Bronchial epithelial cell (primary cell): ENCODE data around the gene ZNF597. TPM values are rescaled to one million over a fixed set of nuclear protein-coding genes. Genes with fewer than 3 reads are reported as not detected.
A peak's percentile ranks its signal among the peaks of the same experiment; 100 is the strongest.

Experiments used
- DNase-seq: peaks from one replicate; pipeline ENCODE4 v3.0.0-alpha.2; 2010; ENCODE audit warnings: low read depth
- FAIRE-seq: peaks from 2 replicates; lab custom pipeline; 2011; peaks lifted over from hg19 to GRCh38; lab: Jason Lieb, UNC
- H3K27me3 ChIP-seq: 2 replicates; pipeline ENCODE4 v1.5.1; 2011; ENCODE audit warnings: low read length; ENCODE audit not compliant: control insufficient read depth, insufficient read depth
- H3K36me3 ChIP-seq: 2 replicates; pipeline ENCODE4 v1.5.1; 2011; ENCODE audit warnings: low read length; ENCODE audit not compliant: control insufficient read depth, insufficient read depth
- H3K4me3 ChIP-seq: 2 replicates; pipeline ENCODE4 v1.5.1; 2011; ENCODE audit warnings: mild to moderate bottlenecking, low read depth, low read length, control low read depth
- CTCF ChIP-seq: IDR thresholded peaks from 2 replicates; pipeline ENCODE4 v1.5.1; 2011; ENCODE audit warnings: mild to moderate bottlenecking, moderate library complexity, low read length, control low read depth, inconsistent platforms; ENCODE audit not compliant: insufficient read depth, severe bottlenecking
- total RNA-seq: library from RNA; depleted of rRNA; stranded (reverse); fragments of >200 nt; gene quantifications from 2 replicates; pipeline ENCODE4 v1.2.1, GENCODE V29; 2014

ZNF597 gene
- total RNA-seq, 1 donor from 2014 or later, result 1.3 TPM

- no peak for FAIRE-seq
- DNase-seq, result no peak
- Histone ChIP-seq H3K4me3 (peak overlapping the region; percentile 73), H3K27me3 (no peaks in the 10 kb centered on the region), H3K36me3 (peaks cover 10% of the 10 kb centered on the region)
- no peak for TF ChIP-seq CTCF
Observed at GRCh38 chr16:3401719-3402397, 41.4 kb downstream of the ZNF597 start.

- FAIRE-seq (no peak), DNase-seq (peak; percentile 97)
- no peak for TF ChIP-seq CTCF
- H3K36me3 ChIP-seq, result peaks cover 13% of the 10 kb centered on the region
- H3K27me3 ChIP-seq, result no peaks in the 10 kb centered on the region
- H3K4me3 ChIP-seq, result peak within 1 kb of the TSS; percentile 73
Observed at GRCh38 chr16:3400779-3401688, 42.3 kb downstream of the ZNF597 start, which contains the start of the genes ZNF174 and ZSCAN32. ZNF174 (plus strand) TSS chr16:3401215; CDS start chr16:3402005, 790 bp downstream. ZSCAN32 (minus strand) TSS chr16:3401004; CDS start chr16:3397557, 3,447 bp downstream.

- DNase-seq (peak; percentile 2), FAIRE-seq (no peak)
- H3K4me3 ChIP-seq, result peak overlapping the region; percentile 73
- TF ChIP-seq CTCF, result no peak
- H3K36me3 ChIP-seq, result peaks cover 13% of the 10 kb centered on the region
- H3K27me3 ChIP-seq, result no peaks in the 10 kb centered on the region
Observed at GRCh38 chr16:3400446-3400778, 42.9 kb downstream of the ZNF597 start.

GRCh38 chr16:3389663-3390338 lies 53.5 kb downstream of the ZNF597 start:
- Histone ChIP-seq H3K36me3 (peaks cover 16% of the 10 kb centered on the region), H3K4me3 (no peak overlapping the region), H3K27me3 (no peaks in the 10 kb centered on the region)
- DNase-seq, result no peak
- no peak for TF ChIP-seq CTCF
- no peak for FAIRE-seq

GRCh38 chr16:3388325-3388724 lies 55.0 kb downstream of the ZNF597 start:
- no peak for FAIRE-seq

More at GRCh38 chr16:3388325-3388724, 55.0 kb downstream of the ZNF597 start:
- Histone ChIP-seq H3K27me3 (no peaks in the 10 kb centered on the region), H3K4me3 (no peak overlapping the region), H3K36me3 (peaks cover 23% of the 10 kb centered on the region)
- TF ChIP-seq CTCF, result no peak
- DNase-seq, result no peak
